Fibroblast of mammary gland (primary cell): ENCODE data around the gene RALGAPB.
"Not testable (repeated sequence)": the region's sequence is repeated elsewhere in the genome, so short reads cannot be mapped to it uniquely, and the experiment has no call there.

Experiments
- DNase-seq: peaks from one replicate; pipeline ENCODE4 v3.0.0-alpha.2; 2010; ENCODE audit warnings: low read depth
- H3K4me3 ChIP-seq: 2 replicates; pipeline ENCODE4 v1.5.1; 2011; ENCODE audit warnings: low read depth, mild to moderate bottlenecking, low read length, moderate library complexity; ENCODE audit not compliant: control insufficient read depth
- TF ChIP-seq, protein P1 (sequence below): conservative IDR thresholded peaks from 2 replicates; pipeline ENCODE4 v1.5.1; 2011; ENCODE audit warnings: low read depth, low read length, inconsistent platforms; ENCODE audit not compliant: control insufficient read depth, insufficient read depth

The RALGAPB gene

DNA sequence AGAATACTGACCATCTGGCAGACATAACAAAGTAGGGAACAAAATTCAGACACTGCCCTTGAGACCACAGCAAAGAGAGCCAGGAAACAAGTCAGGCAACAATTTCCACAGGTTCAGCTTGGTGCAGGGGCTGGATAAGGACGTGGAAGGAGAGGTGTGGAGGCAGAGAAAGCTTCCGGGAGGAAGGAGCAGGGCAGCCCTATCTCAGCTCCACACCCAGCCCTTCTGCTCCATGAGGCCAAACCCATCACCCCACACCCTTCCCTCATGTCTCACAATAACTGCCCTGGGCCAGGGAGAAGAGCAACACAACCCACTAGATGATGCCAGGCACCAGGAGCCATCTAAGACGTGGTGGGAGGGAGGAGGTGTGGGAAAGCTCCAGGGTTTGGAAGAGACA is 43.3 kb upstream of the RALGAPB start:
- no peak for DNase-seq
- H3K4me3 ChIP-seq = no peak overlapping the region
- TF ChIP-seq, protein P1, sequence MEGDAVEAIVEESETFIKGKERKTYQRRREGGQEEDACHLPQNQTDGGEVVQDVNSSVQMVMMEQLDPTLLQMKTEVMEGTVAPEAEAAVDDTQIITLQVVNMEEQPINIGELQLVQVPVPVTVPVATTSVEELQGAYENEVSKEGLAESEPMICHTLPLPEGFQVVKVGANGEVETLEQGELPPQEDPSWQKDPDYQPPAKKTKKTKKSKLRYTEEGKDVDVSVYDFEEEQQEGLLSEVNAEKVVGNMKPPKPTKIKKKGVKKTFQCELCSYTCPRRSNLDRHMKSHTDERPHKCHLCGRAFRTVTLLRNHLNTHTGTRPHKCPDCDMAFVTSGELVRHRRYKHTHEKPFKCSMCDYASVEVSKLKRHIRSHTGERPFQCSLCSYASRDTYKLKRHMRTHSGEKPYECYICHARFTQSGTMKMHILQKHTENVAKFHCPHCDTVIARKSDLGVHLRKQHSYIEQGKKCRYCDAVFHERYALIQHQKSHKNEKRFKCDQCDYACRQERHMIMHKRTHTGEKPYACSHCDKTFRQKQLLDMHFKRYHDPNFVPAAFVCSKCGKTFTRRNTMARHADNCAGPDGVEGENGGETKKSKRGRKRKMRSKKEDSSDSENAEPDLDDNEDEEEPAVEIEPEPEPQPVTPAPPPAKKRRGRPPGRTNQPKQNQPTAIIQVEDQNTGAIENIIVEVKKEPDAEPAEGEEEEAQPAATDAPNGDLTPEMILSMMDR = no peak

DNA sequence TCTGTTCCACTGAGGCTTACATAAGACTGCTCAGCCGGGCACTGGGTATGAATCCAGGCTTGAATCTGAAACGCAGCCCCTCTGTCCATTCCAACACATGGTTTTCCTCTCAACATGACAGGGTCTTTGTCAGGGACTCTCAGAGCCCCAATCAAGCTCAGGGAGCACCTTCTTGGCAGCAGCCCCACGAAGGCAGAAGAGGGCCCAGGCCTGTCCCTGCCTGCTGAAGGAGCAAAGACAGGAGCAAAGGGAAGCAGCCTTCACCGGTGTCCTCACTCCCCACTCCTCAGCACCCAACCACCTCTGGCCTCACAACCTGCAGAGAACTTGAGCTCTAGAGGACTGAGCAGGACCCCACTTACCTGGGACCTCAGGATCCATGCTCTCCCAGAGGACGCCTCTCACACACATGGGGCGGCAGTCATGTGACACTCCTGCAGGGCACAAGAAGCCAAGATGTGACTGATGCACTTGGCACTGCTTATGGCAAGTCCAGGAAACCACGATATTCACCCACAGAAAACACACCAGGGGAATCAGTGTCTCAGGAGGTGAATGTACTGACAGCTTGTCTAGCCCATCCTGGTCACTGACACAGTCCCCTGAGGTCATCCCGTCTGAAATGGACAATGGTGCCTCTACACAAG is 41.8 kb upstream of the RALGAPB start:
- DNase-seq = peak; percentile 48
- H3K4me3 ChIP-seq = no peak overlapping the region
- TF ChIP-seq, protein P1 = no peak

DNA sequence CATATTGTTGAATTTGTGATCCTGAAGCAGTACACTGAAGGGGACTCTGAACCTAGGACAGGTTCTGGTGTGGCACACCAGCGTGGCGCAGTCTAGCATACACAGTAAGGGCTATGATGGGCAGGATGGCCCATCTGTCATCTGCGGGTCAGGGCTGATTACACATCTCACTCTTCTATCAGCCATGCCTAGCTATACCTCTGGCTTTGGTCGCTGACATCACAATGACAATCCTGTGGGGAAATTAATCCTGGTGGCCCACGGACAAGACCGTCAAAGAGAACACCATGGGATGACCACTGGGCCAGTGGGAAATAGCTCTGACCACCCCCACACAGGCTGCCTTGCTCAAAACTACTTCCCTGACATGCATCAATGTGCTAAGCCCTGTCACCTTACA is 40.4 kb upstream of the RALGAPB start:
- H3K4me3 ChIP-seq = no peak overlapping the region
- TF ChIP-seq, protein P1 = no peak
- no peak for DNase-seq

DNA sequence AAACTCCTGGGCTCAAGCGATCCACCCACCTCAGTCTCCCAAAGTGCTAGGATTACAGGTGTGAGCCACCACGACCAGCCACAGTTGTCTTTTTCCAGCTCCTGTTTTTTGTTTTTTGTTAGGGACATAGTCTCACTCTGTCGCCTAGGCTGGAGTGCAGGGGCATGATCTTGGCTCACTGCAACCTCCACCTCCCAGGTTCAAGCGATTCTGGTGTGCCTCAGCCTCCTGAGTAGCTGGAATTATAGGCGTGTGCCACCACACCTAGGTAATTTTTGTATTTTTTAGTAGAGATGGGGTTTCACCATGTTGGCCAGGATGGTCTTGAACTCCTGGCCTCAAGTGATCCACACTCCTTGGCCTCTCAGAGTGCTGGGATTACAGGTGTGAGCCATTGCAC is 39.8 kb upstream of the RALGAPB start:
- DNase-seq, H3K4me3 ChIP-seq: not testable (repeated sequence)

- peak overlapping the region; percentile 96 for H3K4me3 ChIP-seq
- TF ChIP-seq, protein P1 = no peak
- no peak for DNase-seq
Observed at GRCh38 chr20:38433304-38433972, 39.2 kb upstream of the RALGAPB start.

GRCh38 chr20:38434301-38434741 is 38.3 kb upstream of the RALGAPB start:
- TF ChIP-seq, protein P1 = no peak
- H3K4me3 ChIP-seq = peak overlapping the region; percentile 96
- DNase-seq = no peak

GRCh38 chr20:38434770-38435554 is 37.7 kb upstream of the RALGAPB start, which contains the start of gene SNHG17:
TSS of gene SNHG17 (minus strand) at chr20:38435328.
- peak within 1 kb of the TSS; percentile 96 for H3K4me3 ChIP-seq
- TF ChIP-seq, protein P1 = peak; percentile 100
- peak; percentile 95 for DNase-seq
